Epithelial cell of proximal tubule (primary cell): Measurements from ENCODE around the gene P2RX1. TPM values are rescaled to one million over a fixed set of nuclear protein-coding genes. Genes with fewer than 3 reads are reported as not detected.

ENCODE experiments used
- DNase-seq: peaks from one replicate; pipeline ENCODE4 v3.0.0-alpha.2; 2011; ENCODE audit warnings: low read depth
- H3K4me3 ChIP-seq: 2 replicates; pipeline ENCODE4 v1.5.1; 2011; ENCODE audit warnings: low read depth, mild to moderate bottlenecking, low read length
- total RNA-seq: library from RNA; depleted of rRNA; stranded (reverse); fragments of >200 nt; gene quantifications from 2 replicates; pipeline ENCODE4 v1.2.3, GENCODE V29; 2015
- TF ChIP-seq, protein P1 (sequence below): conservative IDR thresholded peaks from 2 replicates; pipeline ENCODE4 v1.5.1; 2012; ENCODE audit warnings: low read depth, mild to moderate bottlenecking, low read length

Gene P2RX1
- total RNA-seq, 1 donor from 2014 or later = not detected

DNA sequence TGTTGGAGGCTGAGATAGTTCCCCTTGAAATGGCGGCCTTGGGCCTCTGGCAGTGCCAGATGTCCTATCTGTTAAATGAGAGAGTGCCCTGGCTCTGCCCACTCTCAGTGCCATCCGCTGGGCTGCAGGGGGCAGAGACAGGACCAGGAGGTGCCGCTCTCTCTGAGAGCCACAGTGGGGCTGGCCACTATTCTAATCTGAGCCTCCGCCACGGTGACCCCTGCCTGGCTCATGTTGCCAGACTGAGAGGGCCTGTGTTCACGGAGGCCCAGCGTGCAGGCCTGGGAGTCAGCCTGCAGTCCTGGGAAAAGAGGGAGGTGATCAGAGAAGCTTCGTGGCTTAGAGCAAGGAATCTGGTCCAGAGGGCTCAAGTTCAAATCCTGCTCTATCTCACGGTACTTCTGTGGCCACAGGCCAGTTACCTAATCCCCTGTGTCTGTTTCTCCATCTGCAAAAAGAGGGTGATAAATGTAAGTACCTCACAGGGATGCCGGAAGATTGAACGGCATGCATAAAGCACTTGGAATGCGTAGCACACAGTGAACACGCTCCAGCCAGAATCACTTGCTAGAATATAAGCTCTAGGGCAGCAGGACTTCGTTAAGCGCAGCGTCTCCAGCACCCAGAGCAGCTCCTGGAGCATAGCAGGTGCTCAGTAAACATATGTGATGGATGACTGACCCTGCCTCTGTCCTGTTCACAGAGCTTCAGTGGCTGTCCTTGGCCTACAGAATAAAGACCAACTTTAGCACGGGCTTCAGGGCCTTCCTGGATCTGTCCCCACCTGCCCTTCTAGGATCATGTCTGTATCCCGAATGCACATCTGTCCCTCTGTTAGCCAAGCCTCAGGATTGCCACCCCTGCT is 41.7 kb upstream of the P2RX1 start:
- TF ChIP-seq, protein P1, sequence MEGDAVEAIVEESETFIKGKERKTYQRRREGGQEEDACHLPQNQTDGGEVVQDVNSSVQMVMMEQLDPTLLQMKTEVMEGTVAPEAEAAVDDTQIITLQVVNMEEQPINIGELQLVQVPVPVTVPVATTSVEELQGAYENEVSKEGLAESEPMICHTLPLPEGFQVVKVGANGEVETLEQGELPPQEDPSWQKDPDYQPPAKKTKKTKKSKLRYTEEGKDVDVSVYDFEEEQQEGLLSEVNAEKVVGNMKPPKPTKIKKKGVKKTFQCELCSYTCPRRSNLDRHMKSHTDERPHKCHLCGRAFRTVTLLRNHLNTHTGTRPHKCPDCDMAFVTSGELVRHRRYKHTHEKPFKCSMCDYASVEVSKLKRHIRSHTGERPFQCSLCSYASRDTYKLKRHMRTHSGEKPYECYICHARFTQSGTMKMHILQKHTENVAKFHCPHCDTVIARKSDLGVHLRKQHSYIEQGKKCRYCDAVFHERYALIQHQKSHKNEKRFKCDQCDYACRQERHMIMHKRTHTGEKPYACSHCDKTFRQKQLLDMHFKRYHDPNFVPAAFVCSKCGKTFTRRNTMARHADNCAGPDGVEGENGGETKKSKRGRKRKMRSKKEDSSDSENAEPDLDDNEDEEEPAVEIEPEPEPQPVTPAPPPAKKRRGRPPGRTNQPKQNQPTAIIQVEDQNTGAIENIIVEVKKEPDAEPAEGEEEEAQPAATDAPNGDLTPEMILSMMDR = no peak
- DNase-seq = no peak
- no peak overlapping the region for H3K4me3 ChIP-seq

DNA sequence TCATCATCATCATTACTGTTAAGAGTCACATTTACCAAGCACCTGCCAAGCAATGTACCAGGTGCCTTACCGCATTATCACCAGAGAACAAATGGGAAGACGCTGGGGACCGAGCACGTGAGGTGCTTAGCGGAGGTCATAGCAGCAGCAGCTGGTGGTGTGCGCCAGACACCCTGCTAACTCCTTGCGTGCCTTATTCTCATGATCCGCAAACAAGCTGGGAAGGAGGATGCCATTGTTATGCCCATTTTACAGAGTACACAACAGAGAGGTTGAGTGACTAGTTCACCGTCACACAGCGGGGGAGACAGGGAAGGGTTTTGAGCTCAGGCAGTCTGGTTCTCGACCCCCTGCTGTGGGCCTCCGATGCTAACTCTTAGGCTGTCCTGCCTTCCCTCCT is 40.7 kb upstream of the P2RX1 start:
- no peak for DNase-seq
- no peak overlapping the region for H3K4me3 ChIP-seq
- TF ChIP-seq, protein P1 = no peak

DNA sequence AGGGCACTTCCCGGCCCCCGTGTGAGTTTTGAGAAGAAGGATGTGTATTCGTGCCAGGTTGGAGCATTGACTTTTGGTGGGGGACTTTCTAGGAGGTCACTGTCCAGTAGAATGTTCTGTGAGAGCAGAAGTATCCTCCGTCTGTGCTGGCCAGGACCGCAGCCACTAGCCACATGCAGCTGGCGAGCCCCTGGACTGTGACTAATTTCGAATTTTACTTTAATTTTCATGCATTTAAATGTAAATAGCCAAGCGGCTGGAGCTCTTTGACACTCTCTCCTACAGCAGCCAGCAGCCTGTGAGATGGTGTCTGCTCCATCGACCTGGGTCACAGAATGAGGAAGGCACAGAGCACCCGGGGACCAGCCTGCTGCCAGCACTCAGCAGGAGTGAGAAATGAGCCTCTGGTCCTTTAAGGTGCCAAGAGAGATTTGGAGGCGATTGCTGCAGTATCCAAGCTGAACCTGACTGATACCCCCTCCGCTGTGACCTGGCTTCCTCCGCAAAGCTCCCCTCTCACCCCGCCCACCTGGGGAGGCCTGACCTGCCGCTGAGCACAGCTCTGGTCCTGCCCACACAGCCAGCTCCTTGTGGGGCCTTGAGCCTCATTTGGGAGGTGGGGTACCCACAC is 40.2 kb upstream of the P2RX1 start:
- H3K4me3 ChIP-seq = no peak overlapping the region
- no peak for DNase-seq
- TF ChIP-seq, protein P1 = no peak

DNA sequence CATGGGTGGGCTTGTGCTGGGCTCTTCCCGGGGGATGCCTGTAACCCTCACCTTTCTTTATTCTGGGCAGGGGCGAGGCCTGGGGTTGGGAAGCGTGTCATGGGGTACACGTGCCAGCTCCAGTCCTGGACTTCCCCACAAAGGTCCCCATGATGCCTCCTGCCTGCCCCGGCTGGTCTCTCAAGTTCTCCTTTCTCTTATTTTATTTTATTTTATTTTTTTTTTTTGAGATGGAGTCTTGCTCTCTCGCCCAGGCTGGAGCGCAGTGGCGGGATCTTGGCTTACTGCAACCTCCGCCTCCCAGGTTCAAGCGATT is 39.4 kb upstream of the P2RX1 start:
- no peak for DNase-seq
- TF ChIP-seq, protein P1 = no peak

DNA sequence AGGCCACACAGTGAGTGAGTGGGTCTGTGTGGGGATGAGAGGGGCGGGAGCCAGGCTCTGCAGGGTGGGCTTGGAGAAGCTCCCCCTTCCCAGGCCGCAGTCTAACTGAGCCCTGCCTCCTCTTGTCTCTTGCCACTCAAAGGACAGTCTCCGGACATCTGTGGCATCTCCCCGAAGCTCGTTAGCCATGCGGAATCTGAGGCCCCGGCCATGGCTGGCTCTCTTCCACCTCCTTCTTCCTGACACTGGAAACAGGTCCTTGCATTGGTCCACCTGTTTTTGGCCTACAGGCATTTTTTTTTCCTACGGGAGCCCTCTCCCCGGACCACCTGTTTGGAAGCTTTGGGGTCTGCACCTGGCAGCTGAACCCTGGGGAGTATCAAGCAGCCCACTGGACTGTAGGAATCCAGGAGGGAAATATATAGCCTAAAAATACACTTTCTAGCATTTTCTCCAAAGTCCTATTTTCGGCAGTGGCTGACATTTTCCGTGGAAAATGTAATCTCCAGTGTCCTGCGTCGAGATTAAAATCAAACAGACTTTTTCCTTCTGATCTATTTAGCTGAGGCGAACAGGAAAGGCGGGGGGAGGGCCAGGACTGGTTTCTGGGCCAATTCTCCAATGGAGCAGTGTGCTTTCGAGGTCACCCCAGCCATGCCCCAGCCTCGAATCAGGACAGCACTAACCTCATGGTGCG is 38.9 kb upstream of the P2RX1 start:
- no peak for DNase-seq
- TF ChIP-seq, protein P1 = no peak
- no peak overlapping the region for H3K4me3 ChIP-seq

More for the DNA sequence above, 39.4 kb upstream of the P2RX1 start:
- H3K4me3 ChIP-seq = no peak overlapping the region

DNA sequence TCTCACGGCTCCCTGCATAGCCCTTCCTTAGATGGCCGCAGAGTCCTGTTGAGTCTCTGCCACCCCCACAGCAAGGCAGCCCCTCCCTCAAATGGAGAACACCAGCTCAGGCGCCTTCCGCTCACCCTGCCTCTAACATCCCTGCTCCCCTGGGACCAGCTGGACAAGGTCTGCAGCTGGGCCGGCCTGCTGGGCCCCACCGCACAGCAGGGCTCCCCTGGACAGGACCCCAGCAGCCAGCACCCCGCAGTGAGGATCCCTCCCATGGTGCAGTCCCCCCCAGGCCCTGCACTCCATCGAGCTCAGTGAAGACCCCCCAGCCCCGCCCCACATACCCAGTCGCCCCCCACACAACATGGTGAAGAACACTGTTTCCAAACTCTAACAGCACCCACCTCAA is 37.8 kb upstream of the P2RX1 start:
- no peak for DNase-seq
- H3K4me3 ChIP-seq = no peak overlapping the region
- TF ChIP-seq, protein P1 = no peak
